HCT116 (cell line): ENCODE measurements around the gene BACH1.

Source experiments
- ATF3 ChIP-seq: IDR thresholded peaks from 2 replicates; pipeline ENCODE4 v1.6.1; 2012
- CEBPB ChIP-seq: IDR thresholded peaks from 2 replicates; pipeline ENCODE4 v1.6.1; 2012; ENCODE audit warnings: low read depth
- CTCF ChIP-seq, 3 experiments: fragments of 200-600 bp in 1 of 3; sonication (generic) in 1 of 3; IDR thresholded peaks in 2 of 3; conservative IDR thresholded peaks in 1 of 3; 2 replicates each; pipeline ENCODE4 v1.5.1; 2012 to 2017; ENCODE audit warnings: low read depth in 2 of 3, low read length in 2 of 3, antibody characterized with exemption in 1 of 3, borderline replicate concordance in 1 of 3, control low read depth in 1 of 3, mild to moderate bottlenecking in 1 of 3, mixed read lengths in 1 of 3, mixed run types in 1 of 3, moderate library complexity in 1 of 3; ENCODE audit not compliant: insufficient read depth in 1 of 3
- ELF1 ChIP-seq: IDR thresholded peaks from 2 replicates; pipeline ENCODE4 v1.6.1; 2012; ENCODE audit warnings: low read depth, borderline replicate concordance
- EZH2 ChIP-seq: fragments of 200-600 bp; sonication (generic); IDR thresholded peaks from 2 replicates; pipeline ENCODE4 v1.6.1; 2017; ENCODE audit warnings: antibody characterized with exemption, mixed run types
- FOSL1 ChIP-seq: IDR thresholded peaks from 2 replicates; pipeline ENCODE4 v1.6.1; 2012; ENCODE audit warnings: low read depth
- JUND ChIP-seq: IDR thresholded peaks from 2 replicates; pipeline ENCODE4 v1.6.1; 2012
- MAX ChIP-seq: IDR thresholded peaks from 2 replicates; pipeline ENCODE4 v1.6.1; 2012
- POLR2A ChIP-seq: IDR thresholded peaks from 2 replicates; pipeline ENCODE4 v1.7.0; 2011; ENCODE audit warnings: borderline replicate concordance; ENCODE audit not compliant: insufficient read depth, insufficient read length; ENCODE audit errors: extremely low read depth
- POLR2AphosphoS5 ChIP-seq: IDR thresholded peaks from 2 replicates; pipeline ENCODE4 v1.6.1; 2011; ENCODE audit warnings: mild to moderate bottlenecking, low read depth, low read length, moderate library complexity
- RAD21 ChIP-seq: IDR thresholded peaks from 2 replicates; pipeline ENCODE4 v1.6.1; 2012; ENCODE audit warnings: low read depth, mild to moderate bottlenecking
- SIN3A ChIP-seq: IDR thresholded peaks from 2 replicates; pipeline ENCODE4 v1.6.1; 2012; ENCODE audit warnings: low read depth
- YY1 ChIP-seq: IDR thresholded peaks from 2 replicates; pipeline ENCODE4 v1.6.1; 2011; ENCODE audit warnings: low read length, low read depth, moderate library complexity, mild to moderate bottlenecking; ENCODE audit not compliant: insufficient replicate concordance; ENCODE audit errors: extremely low read depth

GRCh38 chr21:29318354-29318753 is 19.6 kb downstream of the BACH1 start:
- TF ChIP-seq CTCF (IDR thresholded peaks at IDR 0.05 in 2 of 3, conservative IDR thresholded peaks at IDR 0.05 in 1 of 3; ENCODE audit: borderline replicate concordance in 1 of 3, insufficient read depth in 1 of 3, low read depth in 2 of 3, low read length in 2 of 3) (no peak), ELF1 (no peak), ATF3 (no peak), POLR2A (no peak), EZH2 (no peak), RAD21 (no peak), JUND (no peak), SIN3A (no peak), CEBPB (no peak), MAX (no peak), YY1 (no peak), FOSL1 (no peak), POLR2AphosphoS5 (no peak)
